ENCODE results near the gene SYNCRIP.

GRCh38 chr6:85691478-85691877, 48.8 kb upstream of the SYNCRIP start:
- TF ChIP-seq POLR2A (IDR thresholded peaks at IDR 0.05), result no peak
- TF ChIP-seq, protein P1, sequence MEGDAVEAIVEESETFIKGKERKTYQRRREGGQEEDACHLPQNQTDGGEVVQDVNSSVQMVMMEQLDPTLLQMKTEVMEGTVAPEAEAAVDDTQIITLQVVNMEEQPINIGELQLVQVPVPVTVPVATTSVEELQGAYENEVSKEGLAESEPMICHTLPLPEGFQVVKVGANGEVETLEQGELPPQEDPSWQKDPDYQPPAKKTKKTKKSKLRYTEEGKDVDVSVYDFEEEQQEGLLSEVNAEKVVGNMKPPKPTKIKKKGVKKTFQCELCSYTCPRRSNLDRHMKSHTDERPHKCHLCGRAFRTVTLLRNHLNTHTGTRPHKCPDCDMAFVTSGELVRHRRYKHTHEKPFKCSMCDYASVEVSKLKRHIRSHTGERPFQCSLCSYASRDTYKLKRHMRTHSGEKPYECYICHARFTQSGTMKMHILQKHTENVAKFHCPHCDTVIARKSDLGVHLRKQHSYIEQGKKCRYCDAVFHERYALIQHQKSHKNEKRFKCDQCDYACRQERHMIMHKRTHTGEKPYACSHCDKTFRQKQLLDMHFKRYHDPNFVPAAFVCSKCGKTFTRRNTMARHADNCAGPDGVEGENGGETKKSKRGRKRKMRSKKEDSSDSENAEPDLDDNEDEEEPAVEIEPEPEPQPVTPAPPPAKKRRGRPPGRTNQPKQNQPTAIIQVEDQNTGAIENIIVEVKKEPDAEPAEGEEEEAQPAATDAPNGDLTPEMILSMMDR (IDR thresholded peaks at IDR 0.05), result no peak
